ENCODE data around the gene OR7G2.
"Not testable (repeated sequence)": the region's sequence is repeated elsewhere in the genome, so short reads cannot be mapped to it uniquely, and the experiment has no call there.

Gene OR7G2

GRCh38 chr19:9075064-9075949 is 32.0 kb downstream of the OR7G2 start:
- peak; percentile 0 for DNase-seq (ENCODE audit: extremely low read depth, low read depth)
- TF ChIP-seq CTCF (IDR thresholded peaks at IDR 0.05; ENCODE audit: low read depth, low read length): no peak

- no peak for DNase-seq (ENCODE audit: extremely low read depth, low read depth)
- no peak for TF ChIP-seq CTCF (IDR thresholded peaks at IDR 0.05; ENCODE audit: low read depth, low read length)
These were observed 33.5 kb downstream of the OR7G2 start for GRCh38 chr19:9073806-9074205.

- not testable (repeated sequence) for DNase-seq (ENCODE audit: extremely low read depth, low read depth)
These were observed 35.6 kb downstream of the OR7G2 start for GRCh38 chr19:9071720-9072119.

- no peak for DNase-seq (ENCODE audit: extremely low read depth, low read depth)
- TF ChIP-seq CTCF (IDR thresholded peaks at IDR 0.05; ENCODE audit: low read depth, low read length): no peak
These were observed 37.2 kb downstream of the OR7G2 start for GRCh38 chr19:9070066-9070465.

- no peak for DNase-seq (ENCODE audit: extremely low read depth, low read depth)
- no peak for TF ChIP-seq CTCF (IDR thresholded peaks at IDR 0.05; ENCODE audit: low read depth, low read length)
These were observed 41.7 kb downstream of the OR7G2 start for GRCh38 chr19:9065457-9066014.

GRCh38 chr19:9061879-9062278 is 45.4 kb downstream of the OR7G2 start:
- no peak for TF ChIP-seq CTCF (IDR thresholded peaks at IDR 0.05; ENCODE audit: low read depth, low read length)
- DNase-seq (ENCODE audit: extremely low read depth, low read depth): no peak

- no peak for TF ChIP-seq CTCF (IDR thresholded peaks at IDR 0.05; ENCODE audit: low read depth, low read length)
- DNase-seq (ENCODE audit: extremely low read depth, low read depth): no peak
These were observed 46.5 kb downstream of the OR7G2 start for GRCh38 chr19:9060564-9061340.

All from AG09319 (cell line).